Mucosa of descending colon (tissue), 3 donors: ENCODE data around the gene DCTPP1. TPM values are rescaled to one million over a fixed set of nuclear protein-coding genes. Genes with fewer than 3 reads are reported as not detected.

Experiments
- ATAC-seq: fragments of 200-7000 bp; cut with Tn5 transposase; one replicate; pipeline ENCODE4 v1.9.1; 2020; ENCODE audit warnings: mild to moderate bottlenecking, moderate library complexity
- DNase-seq, 3 donors: peaks; one replicate each; pipeline ENCODE4 v3.0.0-alpha.2; 2020
- H3K36me3 ChIP-seq: fragments of 200-600 bp; one replicate; pipeline ENCODE4 v1.8.0; 2021; ENCODE audit warnings: low read depth, mild to moderate bottlenecking
- H3K4me1 ChIP-seq: fragments of 200-600 bp; one replicate; pipeline ENCODE4 v1.8.0; 2021; ENCODE audit warnings: low read depth, mild to moderate bottlenecking
- H3K4me3 ChIP-seq: fragments of 200-600 bp; one replicate; pipeline ENCODE4 v1.8.0; 2021; ENCODE audit warnings: mild to moderate bottlenecking
- H3K9me3 ChIP-seq: fragments of 200-600 bp; one replicate; pipeline ENCODE4 v1.8.0; 2021; ENCODE audit warnings: mild to moderate bottlenecking
- CTCF ChIP-seq: fragments of 200-600 bp; IDR thresholded peaks from one replicate; pipeline ENCODE4 v1.8.0; 2022; ENCODE audit warnings: antibody characterized with exemption, mild to moderate bottlenecking
- intact Hi-C, 2 donors: fragments of 100-400 bp; cut with DNase I in 1 of 2; cut with micrococcal nuclease in 1 of 2; formaldehyde crosslinking; loops; one replicate each; pipeline versions ENCODE4 v1.11.0 to v1.11.1; 2022; cut with DNase I, micrococcal nuclease
- total RNA-seq, 3 donors: library from RNA; stranded (reverse); fragmentation: NEBNext Ultra II Directional in 2 of 3; extraction: Animal tissue kit (Norgen Biotek cat#: 25700) in 2 of 3; gene quantifications; one replicate each; pipeline versions ENCODE4 v1.2.1 to v1.2.4, GENCODE V29; 2021 to 2023
- donor health status: DM: no; HTN: no; CAD: no; lungs with moderate emphysema.
- donor health status: DM: no; HTN: no; CAD: no.
- donor health status: DM: no; HTN: yes; CAD: no.

The DCTPP1 gene
- total RNA-seq, 3 donors from 2014 or later: 43.7 to 95.8 (median 89.1) TPM

GRCh38 chr16:30434852-30435251 is 5.0 kb upstream of the DCTPP1 start:
- intact Hi-C loops: no loop called here
- H3K36me3 ChIP-seq: no peaks in the 10 kb centered on the region
- H3K9me3 ChIP-seq: no peaks in the 10 kb centered on the region
- no peak overlapping the region for H3K4me3 ChIP-seq
- H3K4me1 ChIP-seq: peaks cover 7% of the 10 kb centered on the region
- ATAC-seq (no peak), DNase-seq (no peak)
- TF ChIP-seq CTCF: no peak

- ATAC-seq (peak; percentile 3), DNase-seq (peak in 2 of 3 donors; percentile 66 to 72)
- TF ChIP-seq CTCF: no peak
- Histone ChIP-seq H3K4me1 (peaks cover 11% of the 10 kb centered on the region), H3K4me3 (no peak overlapping the region), H3K36me3 (no peaks in the 10 kb centered on the region), H3K9me3 (no peaks in the 10 kb centered on the region)
- intact Hi-C loops: no loop called here
These were observed 669 bp upstream of the DCTPP1 start for GRCh38 chr16:30430428-30430970.

- Histone ChIP-seq H3K4me3 (peak overlapping the region; percentile 40), H3K36me3 (peaks cover under 1% of the 10 kb centered on the region), H3K9me3 (no peaks in the 10 kb centered on the region), H3K4me1 (peaks cover 11% of the 10 kb centered on the region)
- DNase-seq: no peak
- no peak for TF ChIP-seq CTCF
- peak; percentile 59 for ATAC-seq
- intact Hi-C loops: no loop called here
These were observed 482 bp downstream of the DCTPP1 start for GRCh38 chr16:30429418-30429677.

GRCh38 chr16:30428055-30428454 is 1.8 kb downstream of the DCTPP1 start:
- no peak for ATAC-seq
- peaks cover 11% of the 10 kb centered on the region for H3K4me1 ChIP-seq
- TF ChIP-seq CTCF: no peak
- H3K9me3 ChIP-seq: no peaks in the 10 kb centered on the region
- no peak overlapping the region for H3K4me3 ChIP-seq
- intact Hi-C loops: no loop called here
- DNase-seq: no peak
- H3K36me3 ChIP-seq: peaks cover 7% of the 10 kb centered on the region

GRCh38 chr16:30421010-30421409 is 8.8 kb downstream of the DCTPP1 start:
- no peak for DNase-seq
- Histone ChIP-seq H3K9me3 (no peaks in the 10 kb centered on the region), H3K4me3 (no peak overlapping the region), H3K4me1 (peaks cover 6% of the 10 kb centered on the region), H3K36me3 (peaks cover 7% of the 10 kb centered on the region)
- intact Hi-C loops: no loop called here
- no peak for ATAC-seq
- no peak for TF ChIP-seq CTCF
